Common myeloid progenitor, CD34-positive (primary cell): ENCODE measurements around the gene ZNF41.

Experiments used
- CTCF ChIA-PET: fragments of 350-600 bp; sonication (Branson Sonifier 250); formaldehyde crosslinking; loops from one replicate; lab custom pipeline; 2021; ENCODE audit warnings: antibody characterized with exemption; lab: Charles Lee
- POLR2A ChIA-PET: fragments of 350-600 bp; sonication (Branson Sonifier 250); formaldehyde crosslinking; loops from one replicate; lab custom pipeline; 2021; ENCODE audit warnings: antibody characterized with exemption; lab: Charles Lee
- DNase-seq, 3 donors: peaks; one replicate each; pipeline versions ENCODE4 v3.0.0 to v3.0.0-alpha.2; 2013
- H3K27ac ChIP-seq, 2 experiments: 1 replicate in 1 of 2; 2 replicates in 1 of 2; pipeline ENCODE4 v1.7.0; 2013; ENCODE audit warnings: inconsistent platforms in 2 of 2, low read length in 2 of 2, mild to moderate bottlenecking in 2 of 2, low read depth in 1 of 2, moderate library complexity in 1 of 2; ENCODE audit not compliant: severe bottlenecking in 2 of 2, insufficient read depth in 1 of 2, poor library complexity in 1 of 2
- H3K27me3 ChIP-seq, 5 experiments: replicated peaks in 2 of 5; 1 replicate in 3 of 5; 2 replicates in 2 of 5; pipeline versions ENCODE4 v1.6.1 to v1.7.0; 2013; ENCODE audit warnings: low read length in 4 of 5, mild to moderate bottlenecking in 2 of 5, moderate library complexity in 2 of 5, inconsistent platforms in 1 of 5; ENCODE audit not compliant: insufficient read depth in 5 of 5, control insufficient read depth in 4 of 5
- H3K36me3 ChIP-seq, 4 experiments: 1 replicate in 2 of 4; 2 replicates in 2 of 4; pipeline versions ENCODE4 v1.6.1 to v1.7.0; 2013; ENCODE audit warnings: low read length in 3 of 4, control low read depth in 1 of 4, mild to moderate bottlenecking in 1 of 4; ENCODE audit not compliant: control insufficient read depth in 4 of 4, insufficient read depth in 4 of 4
- H3K4me1 ChIP-seq, 4 experiments: 1 replicate in 3 of 4; 2 replicates in 1 of 4; pipeline versions ENCODE4 v1.6.1 to v1.7.1; 2013; ENCODE audit warnings: low read length in 3 of 4, mild to moderate bottlenecking in 3 of 4, control low read depth in 1 of 4, inconsistent platforms in 1 of 4, moderate library complexity in 1 of 4; ENCODE audit not compliant: control insufficient read depth in 4 of 4, insufficient read depth in 4 of 4; ENCODE audit errors: control extremely low read depth in 1 of 4
- H3K4me3 ChIP-seq, 7 experiments: 1 replicate in 4 of 7; 2 replicates in 3 of 7; pipeline versions ENCODE4 v1.5.1 to v1.7.0; 2013; ENCODE audit warnings: mild to moderate bottlenecking in 7 of 7, low read length in 6 of 7, moderate library complexity in 6 of 7, inconsistent platforms in 2 of 7, low read depth in 2 of 7, control low read depth in 1 of 7; ENCODE audit not compliant: insufficient read depth in 4 of 7, control insufficient read depth in 1 of 7; ENCODE audit errors: extremely low read depth in 1 of 7
- H3K9me3 ChIP-seq, 5 experiments: 1 replicate in 4 of 5; 2 replicates in 1 of 5; pipeline versions ENCODE4 v1.6.1 to v1.7.1; 2013; ENCODE audit warnings: low read length in 4 of 5, mild to moderate bottlenecking in 2 of 5, inconsistent platforms in 1 of 5, low read depth in 1 of 5, moderate library complexity in 1 of 5; ENCODE audit not compliant: control insufficient read depth in 4 of 5, insufficient read depth in 2 of 5; ENCODE audit errors: control extremely low read depth in 1 of 5
- WGBS: methylation state at CpG from one replicate; pipeline ENCODE4 v1.1.5; 2013; ENCODE audit not compliant: insufficient coverage; 5-methylcytosine and 5-hydroxymethylcytosine counted together

The ZNF41 gene

GRCh38 chrX:47480576-47480975, 2.4 kb downstream of the ZNF41 start:
- peaks cover 0 to 5% (median 0%) of the 10 kb centered on the region in 5 experiments for H3K27me3 ChIP-seq
- CTCF ChIA-PET: no interaction called here
- no peaks in the 10 kb centered on the region for H3K36me3 ChIP-seq
- no peaks in the 10 kb centered on the region for H3K9me3 ChIP-seq
- no peak for DNase-seq
- H3K27ac ChIP-seq: no peak overlapping the region
- no peak overlapping the region for H3K4me3 ChIP-seq
- 0% methylated on average over 1 of the region's 2 CpGs for WGBS
- POLR2A ChIA-PET: no interaction called here
- H3K4me1 ChIP-seq: peaks cover 0 to 26% (median 6%) of the 10 kb centered on the region in 4 experiments

GRCh38 chrX:47475476-47475875, 7.5 kb downstream of the ZNF41 start:
- Histone ChIP-seq H3K4me1 (no peaks in the 10 kb centered on the region), H3K27me3 (no peaks in the 10 kb centered on the region), H3K27ac (no peak overlapping the region), H3K9me3 (no peaks in the 10 kb centered on the region), H3K4me3 (no peak overlapping the region), H3K36me3 (no peaks in the 10 kb centered on the region)
- ChIA-PET CTCF (no interaction called here), POLR2A (no interaction called here)
- no peak for DNase-seq

DNA sequence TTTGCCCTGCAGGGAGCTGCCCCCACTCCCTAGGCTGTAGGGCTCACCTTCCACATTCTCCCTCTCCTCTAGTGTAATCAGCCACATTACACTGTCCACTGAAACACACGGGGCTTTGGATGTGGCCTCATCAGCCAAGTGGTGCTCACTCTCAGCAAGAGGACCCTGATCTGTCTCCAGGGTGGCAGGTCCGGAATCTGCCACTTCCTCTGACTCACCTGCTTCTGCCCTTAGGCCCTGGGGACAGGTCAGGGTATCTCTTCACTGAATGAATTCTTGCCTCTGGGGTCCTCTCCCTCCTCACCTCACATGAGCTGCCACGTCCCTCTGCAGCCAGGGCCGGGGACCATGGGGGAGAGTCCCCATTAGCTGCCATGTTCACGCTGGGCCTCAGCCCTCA, 15.9 kb downstream of the ZNF41 start:
- H3K9me3 ChIP-seq: peaks cover 0 to 8% (median 2%) of the 10 kb centered on the region in 5 experiments
- H3K4me3 ChIP-seq: no peak overlapping the region
- WGBS: 80% methylated on average over 5 of the region's 5 CpGs
- H3K27me3 ChIP-seq: peaks cover 0 to 2% (median 0%) of the 10 kb centered on the region in 5 experiments
- no peak for DNase-seq
- ChIA-PET CTCF (interaction anchor here (1.2 to 1.4 kb wide), 2 partner anchors 55 to 83 kb away, joined by 3 to 5 read pairs; no protein-coding TSS in a partner anchor), POLR2A (no interaction called here)
- H3K27ac ChIP-seq: no peak overlapping the region
- no peaks in the 10 kb centered on the region for H3K4me1 ChIP-seq
- peaks cover 7 to 30% (median 13%) of the 10 kb centered on the region in 4 experiments for H3K36me3 ChIP-seq

GRCh38 chrX:47460561-47460960, 22.5 kb downstream of the ZNF41 start:
- Histone ChIP-seq H3K36me3 (peaks cover 10 to 32% (median 15%) of the 10 kb centered on the region in 4 experiments), H3K9me3 (peaks cover 0 to 18% (median 6%) of the 10 kb centered on the region in 5 experiments), H3K27me3 (no peaks in the 10 kb centered on the region), H3K4me1 (no peaks in the 10 kb centered on the region), H3K4me3 (no peak overlapping the region), H3K27ac (no peak overlapping the region)
- ChIA-PET POLR2A (no interaction called here), CTCF (no interaction called here)
- no CpG with 5 or more reads among the region's 1 CpG for WGBS
- DNase-seq: no peak

DNA sequence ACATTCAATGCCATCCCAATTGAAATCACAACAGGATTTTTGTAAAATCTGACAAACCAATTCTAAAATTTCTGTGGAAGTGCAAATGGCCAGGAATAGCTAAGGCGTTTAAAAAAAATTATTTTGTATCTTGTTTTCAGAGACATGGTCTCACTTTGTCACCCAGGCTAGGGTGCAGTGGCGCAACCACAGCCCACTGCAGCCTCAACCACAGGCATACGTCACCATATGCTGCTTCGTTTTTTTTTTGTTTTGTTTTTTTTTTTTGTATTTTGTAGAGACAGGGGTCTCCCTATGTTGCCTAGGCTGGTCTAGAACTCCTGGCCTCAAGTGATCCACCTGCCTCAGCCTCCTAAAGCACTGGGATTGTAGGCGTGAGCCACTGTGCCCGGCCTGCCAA, 24.5 kb downstream of the ZNF41 start:
- Histone ChIP-seq H3K27ac (no peak overlapping the region), H3K36me3 (peaks cover 13 to 37% (median 16%) of the 10 kb centered on the region in 4 experiments), H3K27me3 (no peaks in the 10 kb centered on the region), H3K4me3 (no peak overlapping the region), H3K4me1 (no peaks in the 10 kb centered on the region), H3K9me3 (peaks cover 0 to 20% (median 6%) of the 10 kb centered on the region in 5 experiments)
- WGBS: no CpG with 5 or more reads among the region's 6 CpGs
- ChIA-PET CTCF (no interaction called here), POLR2A (no interaction called here)
- no peak for DNase-seq

DNA sequence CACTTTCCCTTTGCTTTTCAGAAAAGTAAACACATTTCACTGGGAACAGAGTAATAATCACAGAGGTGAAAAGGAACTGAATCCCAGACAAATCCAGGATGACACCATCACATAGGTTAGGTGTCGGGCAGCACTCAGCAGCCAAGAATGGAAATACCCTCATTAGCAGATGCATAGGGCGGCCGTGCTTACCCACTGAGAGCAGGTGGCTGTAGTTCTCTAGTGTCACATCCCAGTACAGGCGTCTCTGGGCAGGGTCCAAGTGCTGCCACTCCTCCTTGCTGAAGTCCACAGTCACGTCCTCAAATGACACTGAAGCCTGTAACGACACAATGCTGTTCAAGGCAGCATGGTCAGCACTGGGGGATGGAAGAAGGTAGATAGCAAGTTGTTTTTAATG, 26.9 kb downstream of the ZNF41 start:
- DNase-seq: no peak
- WGBS: 71% methylated on average over 6 of the region's 6 CpGs
- POLR2A ChIA-PET: no interaction called here
- CTCF ChIA-PET: no interaction called here
- Histone ChIP-seq H3K9me3 (peaks cover 2 to 21% (median 7%) of the 10 kb centered on the region in 5 experiments), H3K27me3 (no peaks in the 10 kb centered on the region), H3K27ac (no peak overlapping the region), H3K4me1 (no peaks in the 10 kb centered on the region), H3K4me3 (no peak overlapping the region), H3K36me3 (peaks cover 12 to 53% (median 21%) of the 10 kb centered on the region in 4 experiments)

GRCh38 chrX:47452112-47452511, 30.9 kb downstream of the ZNF41 start:
- Histone ChIP-seq H3K27me3 (no peaks in the 10 kb centered on the region), H3K4me1 (no peaks in the 10 kb centered on the region), H3K36me3 (peaks cover 16 to 84% (median 35%) of the 10 kb centered on the region in 4 experiments), H3K27ac (no peak overlapping the region), H3K4me3 (no peak overlapping the region), H3K9me3 (peaks cover 20 to 42% (median 38%) of the 10 kb centered on the region in 5 experiments)
- no peak for DNase-seq
- CTCF ChIA-PET: no interaction called here
- WGBS: 91% methylated on average over 8 of the region's 8 CpGs
- POLR2A ChIA-PET: no interaction called here
